HL-60/S4 treated with phorbol 12-myristate 13-acetate at 8.2 ng/mL for 4 days and 3 days (cell line): ENCODE measurements around the gene FRMD4A.
"Not testable (repeated sequence)": the region's sequence is repeated elsewhere in the genome, so short reads cannot be mapped to it uniquely, and the experiment has no call there.

Experiments used
- in situ Hi-C: fragments of 300-500 bp; cut with MboI; formaldehyde crosslinking; loops from 2 replicates; pipeline ENCODE4 v1.15.0; 2022; ENCODE audit warnings: low sequenced_read_pairs

The FRMD4A gene

GRCh38 chr10:13716081-13717071 lies 614.3 kb downstream of the FRMD4A start:
- in situ Hi-C loops, result no loop called here

- in situ Hi-C loops, result not testable (repeated sequence)
Measured at GRCh38 chr10:13715596-13715995, 615.1 kb downstream of the FRMD4A start.

- in situ Hi-C loops, result no loop called here
Measured at GRCh38 chr10:13715100-13715499, 615.6 kb downstream of the FRMD4A start.

GRCh38 chr10:13712837-13713581 lies 617.7 kb downstream of the FRMD4A start:
- in situ Hi-C loops, result no loop called here

- in situ Hi-C loops, result no loop called here
Measured at GRCh38 chr10:13712476-13712836, 618.3 kb downstream of the FRMD4A start.

GRCh38 chr10:13711291-13711690 lies 619.4 kb downstream of the FRMD4A start:
- in situ Hi-C loops, result no loop called here

- in situ Hi-C loops, result no loop called here
Measured at GRCh38 chr10:13709931-13710650, 620.6 kb downstream of the FRMD4A start.

GRCh38 chr10:13708256-13708990 lies 622.3 kb downstream of the FRMD4A start:
- in situ Hi-C loops, result no loop called here

GRCh38 chr10:13707156-13707881 lies 623.4 kb downstream of the FRMD4A start:
- in situ Hi-C loops, result no loop called here

GRCh38 chr10:13706604-13707003 lies 624.1 kb downstream of the FRMD4A start:
- in situ Hi-C loops, result no loop called here

GRCh38 chr10:13706175-13706574 lies 624.5 kb downstream of the FRMD4A start:
- in situ Hi-C loops, result no loop called here

- in situ Hi-C loops, result no loop called here
Measured at GRCh38 chr10:13705526-13706174, 625.1 kb downstream of the FRMD4A start.

GRCh38 chr10:13704964-13705363 lies 625.8 kb downstream of the FRMD4A start:
- in situ Hi-C loops, result no loop called here

GRCh38 chr10:13703997-13704536 lies 626.7 kb downstream of the FRMD4A start:
- in situ Hi-C loops, result no loop called here

GRCh38 chr10:13703101-13703818 lies 627.5 kb downstream of the FRMD4A start:
- in situ Hi-C loops, result no loop called here

GRCh38 chr10:13701157-13701919 lies 629.4 kb downstream of the FRMD4A start:
- in situ Hi-C loops, result no loop called here

GRCh38 chr10:13700473-13701144 lies 630.1 kb downstream of the FRMD4A start:
- in situ Hi-C loops, result no loop called here
